Suprapubic skin (tissue), 4 donors: Measurements from ENCODE around the gene TALDO1.

ENCODE experiments used
- EP300 ChIP-seq: sonication (generic); formaldehyde crosslinking; IDR thresholded peaks from one replicate; pipeline ENCODE4 v1.6.1; 2017; ENCODE audit warnings: antibody characterized with exemption
- POLR2A ChIP-seq, 2 donors: fragments of 450-650 bp; IDR thresholded peaks; one replicate each; pipeline ENCODE4 v1.6.1; 2017; ENCODE audit warnings: antibody characterized with exemption in 2 of 2, mild to moderate bottlenecking in 2 of 2, moderate library complexity in 2 of 2
- POLR2AphosphoS5 ChIP-seq, 3 donors: sonication (generic); formaldehyde crosslinking; IDR thresholded peaks; one replicate each; pipeline ENCODE4 v1.6.1; 2017; ENCODE audit warnings: antibody characterized with exemption in 3 of 3
- TF ChIP-seq, protein P1 (sequence below), 2 donors: fragments of 200-600 bp in 1 of 2; fragments of 450-650 bp in 1 of 2; sonication (generic) in 1 of 2; IDR thresholded peaks; one replicate each; pipeline ENCODE4 v1.5.1; 2016 to 2019; ENCODE audit warnings: antibody characterized with exemption in 2 of 2, mild to moderate bottlenecking in 1 of 2, moderate library complexity in 1 of 2

DNA sequence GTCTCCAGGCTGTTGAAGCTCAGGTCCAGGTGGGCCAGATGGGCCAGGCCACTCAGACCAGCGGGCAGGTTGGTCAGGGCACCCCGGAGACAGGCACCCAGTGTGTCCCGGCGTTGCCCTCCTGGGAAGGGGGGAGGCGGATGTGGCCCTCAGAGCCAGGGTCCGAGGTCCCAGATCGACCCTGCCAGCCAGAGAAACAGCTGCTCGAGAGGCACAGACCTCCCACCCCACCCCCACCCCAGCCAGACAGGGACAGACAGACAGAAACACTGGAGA is 56.1 kb downstream of the TALDO1 start:
- TF ChIP-seq, protein P1, sequence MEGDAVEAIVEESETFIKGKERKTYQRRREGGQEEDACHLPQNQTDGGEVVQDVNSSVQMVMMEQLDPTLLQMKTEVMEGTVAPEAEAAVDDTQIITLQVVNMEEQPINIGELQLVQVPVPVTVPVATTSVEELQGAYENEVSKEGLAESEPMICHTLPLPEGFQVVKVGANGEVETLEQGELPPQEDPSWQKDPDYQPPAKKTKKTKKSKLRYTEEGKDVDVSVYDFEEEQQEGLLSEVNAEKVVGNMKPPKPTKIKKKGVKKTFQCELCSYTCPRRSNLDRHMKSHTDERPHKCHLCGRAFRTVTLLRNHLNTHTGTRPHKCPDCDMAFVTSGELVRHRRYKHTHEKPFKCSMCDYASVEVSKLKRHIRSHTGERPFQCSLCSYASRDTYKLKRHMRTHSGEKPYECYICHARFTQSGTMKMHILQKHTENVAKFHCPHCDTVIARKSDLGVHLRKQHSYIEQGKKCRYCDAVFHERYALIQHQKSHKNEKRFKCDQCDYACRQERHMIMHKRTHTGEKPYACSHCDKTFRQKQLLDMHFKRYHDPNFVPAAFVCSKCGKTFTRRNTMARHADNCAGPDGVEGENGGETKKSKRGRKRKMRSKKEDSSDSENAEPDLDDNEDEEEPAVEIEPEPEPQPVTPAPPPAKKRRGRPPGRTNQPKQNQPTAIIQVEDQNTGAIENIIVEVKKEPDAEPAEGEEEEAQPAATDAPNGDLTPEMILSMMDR (IDR thresholded peaks at IDR 0.05): no peak
- TF ChIP-seq POLR2AphosphoS5 (IDR thresholded peaks at IDR 0.05) (no peak), EP300 (no peak), POLR2A (IDR thresholded peaks at IDR 0.05) (no peak)
